Heart left ventricle (tissue), 16 donors: ENCODE results near the gene FRS2. TPM values are rescaled to one million over a fixed set of nuclear protein-coding genes. Genes with fewer than 3 reads are reported as not detected.

ENCODE experiments used
- ATAC-seq, 4 donors: fragments of 200-7000 bp; cut with Tn5 transposase; one replicate each; pipeline ENCODE4 v1.9.1; 2020 to 2022; ENCODE audit warnings: moderate library complexity in 4 of 4, mild to moderate bottlenecking in 3 of 4, moderate number of reproducible peaks in 1 of 4
- DNase-seq, 5 donors: peaks; one replicate each; pipeline ENCODE4 v3.0.0-alpha.2; 2020
- H3K27ac ChIP-seq, 12 donors: fragments of 200-600 bp; sonication (generic) in 4 of 12; one replicate each; pipeline versions ENCODE4 v1.5.0 to v1.8.0; 2016 to 2022; ENCODE audit warnings: mild to moderate bottlenecking in 2 of 12
- H3K27me3 ChIP-seq, 9 donors: fragments of 200-600 bp; sonication (generic) in 2 of 9; one replicate each; pipeline versions ENCODE4 v1.5.1 to v1.8.0; 2016 to 2022; ENCODE audit warnings: mild to moderate bottlenecking in 3 of 9
- H3K36me3 ChIP-seq, 9 donors: fragments of 200-600 bp; sonication (generic) in 2 of 9; one replicate each; pipeline versions ENCODE4 v1.5.0 to v1.8.0; 2018 to 2022; ENCODE audit warnings: mild to moderate bottlenecking in 2 of 9
- H3K4me1 ChIP-seq, 12 donors: fragments of 200-600 bp; sonication (generic) in 4 of 12; one replicate each; pipeline versions ENCODE4 v1.5.0 to v1.8.0; 2016 to 2022; ENCODE audit warnings: mild to moderate bottlenecking in 3 of 12
- H3K4me3 ChIP-seq, 12 donors: fragments of 200-600 bp; sonication (generic) in 4 of 12; one replicate each; pipeline versions ENCODE4 v1.5.0 to v1.8.0; 2017 to 2022; ENCODE audit warnings: mild to moderate bottlenecking in 9 of 12, moderate library complexity in 4 of 12
- H3K9me3 ChIP-seq, 12 donors: fragments of 200-600 bp; sonication (generic) in 4 of 12; one replicate each; pipeline versions ENCODE4 v1.5.0 to v1.8.0; 2016 to 2022; ENCODE audit warnings: mild to moderate bottlenecking in 1 of 12
- CTCF ChIP-seq, 12 donors: fragments of 200-600 bp; sonication (generic) in 4 of 12; IDR thresholded peaks; one replicate each; pipeline versions ENCODE4 v1.5.0 to v1.8.0; 2018 to 2022; ENCODE audit warnings: antibody characterized with exemption in 12 of 12, mild to moderate bottlenecking in 5 of 12
- POLR2A ChIP-seq, 2 donors: fragments of 450-650 bp; IDR thresholded peaks; one replicate each; pipeline ENCODE4 v1.6.1; 2017; ENCODE audit warnings: antibody characterized with exemption in 2 of 2, mild to moderate bottlenecking in 2 of 2, moderate library complexity in 2 of 2
- WGBS, 4 donors: extraction: QIAGEN DNeasy Blood & Tissue Kit in 2 of 4; methylation state at CpG; one replicate each; pipeline versions ENCODE4 v1.1.5 to v1.1.7; 2013 to 2018; 5-methylcytosine and 5-hydroxymethylcytosine counted together
- intact Hi-C, 10 donors: fragments of 100-400 bp; cut with DNase I; formaldehyde crosslinking; loops; one replicate each; pipeline versions ENCODE4 v1.11.1 to v1.14.2; 2022
- polyA plus RNA-seq, 2 donors: library from polyadenylated mRNA; stranded (reverse); fragments of 200-250 nt; gene quantifications; one replicate each; pipeline ENCODE4 v1.2.3, GENCODE V29; 2013
- total RNA-seq, 9 donors: library from RNA; depleted of rRNA in 2 of 9; stranded (reverse); fragments of >200 nt in 2 of 9; fragmentation: NEBNext Ultra II Directional in 3 of 9; extraction: Animal tissue kit (Norgen Biotek cat#: 25700) in 3 of 9; gene quantifications; one replicate each; pipeline versions ENCODE4 v1.1.0 to v1.2.4, GENCODE V29; 2016 to 2023
- donor health status: ischemic (EF 13 %, LVEDD 7.1; RV severe dilation, severe dysfunction).
- donor health status: healthy with polysubstance abuse.
- donor health status: DM: no; HTN: yes; CAD: no.
- donor health status: DM: no; HTN: no; CAD: no.
- donor health status: ischemic (EF 25% LVEDD 6.9; RV normal size, moderate dysfunction).
- donor health status: ischemic (EF 25% LVEDD 5.7; RV mildly dilated, moderate dysfunction).
- donor health status: healthy.
- donor health status: DM: yes; HTN: yes; CAD: no.
- donor health status: ischemic (EF 35%, LVEDD 5.7; RV mildly dilated, moderate dysfunction).
- donor health status: nonischemic (EF 11% LVEDD 7.7; RV severe dilation, severe dysfunction).
- donor health status: DM: yes; HTN: yes; CAD: no.
- donor health status: PGD.
- donor health status: ischemic (EF 29% LVEDD 5.4; RV normal size, mild dysfunction).
- donor health status: nonischemic (EF 23%, LVEDD 6.1; RV moderate dilation, normal function).

FRS2 gene
- total and polyA plus RNA-seq, 11 donors, result 2.6 to 33.9 (median 20.3) TPM

- H3K9me3 ChIP-seq, result peaks cover 0 to under 1% (median 0%) of the 10 kb centered on the region in 12 donors
- no peak for DNase-seq
- WGBS, 4 donors, result 55 to 63% (median 59%) methylated on average over 4 of the region's 4 CpGs
- H3K27ac ChIP-seq, result no peak overlapping the region
- TF ChIP-seq POLR2A (IDR thresholded peaks at IDR 0.05), result no peak
- no peak for TF ChIP-seq CTCF (IDR thresholded peaks at IDR 0.05)
- peak in 1 of 4 donors; percentile 53 for ATAC-seq
- H3K4me3 ChIP-seq, result no peak overlapping the region
- peaks cover 0 to 6% (median 0%) of the 10 kb centered on the region in 12 donors for H3K4me1 ChIP-seq
- intact Hi-C loops, result no loop called here
- H3K27me3 ChIP-seq, result no peaks in the 10 kb centered on the region
- peaks cover 0 to 100% (median 96%) of the 10 kb centered on the region in 9 donors for H3K36me3 ChIP-seq
Measured at GRCh38 chr12:69598174-69598753, 128.1 kb downstream of the FRS2 start.

- H3K4me1 ChIP-seq, result peaks cover 0 to 9% (median 1%) of the 10 kb centered on the region in 12 donors
- TF ChIP-seq POLR2A (IDR thresholded peaks at IDR 0.05) (no peak), CTCF (IDR thresholded peaks at IDR 0.05) (no peak)
- no peak overlapping the region for H3K4me3 ChIP-seq
- intact Hi-C loops, result no loop called here
- ATAC-seq, result no peak
- no peaks in the 10 kb centered on the region for H3K27me3 ChIP-seq
- DNase-seq, result no peak
- H3K27ac ChIP-seq, result no peak overlapping the region
- peaks cover 0 to 4% (median 0%) of the 10 kb centered on the region in 12 donors for H3K9me3 ChIP-seq
- H3K36me3 ChIP-seq, result peaks cover 0 to 79% (median 75%) of the 10 kb centered on the region in 9 donors
Measured at GRCh38 chr12:69600804-69601203, 130.6 kb downstream of the FRS2 start.

GRCh38 chr12:69601962-69602685 is 131.9 kb downstream of the FRS2 start:
- WGBS, 4 donors, result 75 to 86% (median 81%) methylated on average over 6 of the region's 6 CpGs

More at GRCh38 chr12:69601962-69602685, 131.9 kb downstream of the FRS2 start:
- H3K27ac ChIP-seq, result no peak overlapping the region
- peaks cover 0 to 10% (median 0%) of the 10 kb centered on the region in 12 donors for H3K4me1 ChIP-seq
- TF ChIP-seq CTCF (IDR thresholded peaks at IDR 0.05) (no peak), POLR2A (IDR thresholded peaks at IDR 0.05) (no peak)
- DNase-seq, result no peak
- H3K9me3 ChIP-seq, result peaks cover 0 to 4% (median 0%) of the 10 kb centered on the region in 12 donors
- no peak for ATAC-seq
- peaks cover 0 to 66% (median 62%) of the 10 kb centered on the region in 9 donors for H3K36me3 ChIP-seq
- intact Hi-C loops, result no loop called here
- no peak overlapping the region for H3K4me3 ChIP-seq
- no peaks in the 10 kb centered on the region for H3K27me3 ChIP-seq
